NCI-H1092 (cell line): ENCODE data around the gene AP1G1.
"Not testable (repeated sequence)": the region's sequence is repeated elsewhere in the genome, so short reads cannot be mapped to it uniquely, and the experiment has no call there.

Experiments
- DNase-seq: peaks from one replicate; lab custom pipeline; 2025; lab: John Stamatoyannopoulos, UW

The AP1G1 gene

GRCh38 chr16:71808593-71809459 lies at the start of gene AP1G1:
AP1G1 (minus strand) TSS chr16:71808834; CDS start chr16:71789479, 19,355 bp downstream.
- DNase-seq: peak; percentile 94

- no peak for DNase-seq
Measured at GRCh38 chr16:71855937-71856662, 47.5 kb upstream of the AP1G1 start.

GRCh38 chr16:71854369-71854948 lies 45.8 kb upstream of the AP1G1 start:
- no peak for DNase-seq

DNA sequence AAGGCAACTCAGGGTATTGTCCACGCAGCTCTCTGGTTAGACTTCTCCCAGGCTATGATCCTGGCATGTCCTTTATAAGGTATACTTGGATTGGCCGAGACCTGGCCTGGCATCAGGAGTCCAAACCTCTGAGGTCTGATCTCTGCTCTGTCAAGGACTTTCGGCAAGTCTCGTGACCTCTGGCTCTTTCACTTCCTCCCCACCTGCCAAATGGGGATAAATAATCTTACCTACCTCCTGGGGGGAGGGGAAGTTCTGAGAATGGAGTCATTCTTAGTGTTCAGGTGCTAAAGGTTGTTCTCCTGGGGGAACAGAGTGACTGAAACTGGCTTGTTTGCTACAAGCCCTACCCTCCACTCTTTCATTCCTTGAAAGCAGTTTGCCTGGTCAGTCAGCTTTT lies 44.8 kb upstream of the AP1G1 start:
- no peak for DNase-seq

- DNase-seq: no peak
Measured at GRCh38 chr16:71852561-71852960, 43.9 kb upstream of the AP1G1 start.

- no peak for DNase-seq
Measured at GRCh38 chr16:71852158-71852557, 43.5 kb upstream of the AP1G1 start.

GRCh38 chr16:71851746-71852145 lies 43.1 kb upstream of the AP1G1 start:
- no peak for DNase-seq

DNA sequence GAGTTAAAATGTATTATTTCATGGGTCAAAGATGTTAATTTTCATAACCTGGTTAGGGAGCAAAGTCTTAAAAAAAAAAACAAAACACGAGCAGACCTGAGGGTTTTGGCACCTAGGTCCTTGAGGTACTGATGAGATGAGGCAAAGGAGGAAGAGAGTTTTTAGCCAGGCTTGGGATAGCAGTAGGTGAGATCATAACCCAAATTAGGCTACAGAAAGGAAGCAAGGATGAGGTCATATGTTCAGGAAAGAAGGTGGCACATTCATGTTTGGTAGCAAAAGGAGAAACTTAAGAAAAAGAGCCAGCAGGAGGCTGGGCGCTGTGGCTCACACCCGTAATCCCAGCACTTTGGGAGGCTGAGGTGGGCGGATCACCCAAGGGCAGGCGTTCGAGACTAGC lies 40.0 kb upstream of the AP1G1 start:
- DNase-seq: no peak

DNA sequence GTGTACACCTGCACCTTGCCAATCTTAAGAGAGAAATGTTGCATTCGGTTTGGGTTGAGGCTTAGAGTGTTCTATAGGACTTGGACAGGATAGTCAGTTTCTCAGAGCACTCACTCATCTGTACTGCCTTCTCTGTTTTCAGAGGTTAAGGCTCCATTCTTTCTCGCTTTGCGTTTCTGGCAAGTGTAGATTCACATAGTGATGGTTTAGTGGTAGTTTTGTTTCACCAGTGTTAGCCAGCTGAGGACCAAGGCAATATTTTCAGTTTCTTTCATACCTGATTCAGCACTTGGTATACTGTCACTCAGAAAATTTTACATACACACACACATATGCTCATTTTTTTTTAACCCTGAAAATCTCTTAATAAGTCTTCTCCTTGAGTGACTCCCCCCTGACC lies 38.5 kb upstream of the AP1G1 start:
- DNase-seq: no peak

GRCh38 chr16:71846431-71846830 lies 37.8 kb upstream of the AP1G1 start:
- DNase-seq: no peak

DNA sequence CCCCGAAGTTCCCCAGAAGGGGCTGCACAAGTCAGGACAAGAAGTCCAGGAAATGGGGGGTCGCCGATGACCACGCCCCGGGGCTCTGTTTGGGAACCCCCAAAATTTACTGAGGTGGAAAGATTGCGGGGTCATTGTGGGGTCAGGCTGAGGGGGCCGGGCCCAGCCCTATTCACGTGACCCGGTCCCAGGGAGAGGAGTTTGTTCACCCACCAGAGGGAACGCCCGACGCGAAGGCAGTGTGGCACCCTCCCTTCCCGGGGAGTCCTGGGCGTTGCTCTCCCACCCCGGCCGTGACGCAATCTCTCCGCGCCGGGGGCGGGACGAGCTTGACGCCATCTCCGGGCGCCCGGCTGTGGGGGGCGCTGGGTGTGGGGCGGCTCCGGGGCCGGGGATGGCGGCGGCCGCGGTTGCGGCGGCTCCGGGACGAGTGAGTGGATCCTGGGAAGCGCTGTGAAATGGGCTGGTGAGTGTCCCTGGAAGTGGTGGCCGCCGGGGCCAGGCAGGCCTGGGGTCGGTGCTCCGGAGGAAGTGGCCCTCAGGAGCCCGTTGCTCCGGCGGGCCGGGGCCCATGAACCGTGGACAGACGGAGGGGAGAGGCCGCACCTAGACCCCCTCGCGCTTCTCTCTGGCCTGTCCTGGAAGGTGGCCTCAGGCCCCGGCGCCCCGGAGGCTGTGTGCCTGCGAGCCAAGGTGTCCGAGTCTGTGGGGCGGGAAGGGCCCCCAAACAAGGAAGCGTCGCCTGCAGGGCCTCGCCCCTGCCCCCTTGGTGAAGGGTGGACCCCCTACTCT lies 37.2 kb upstream of the AP1G1 start, which contains the start of gene ATXN1L:
TSS of gene ATXN1L (plus strand) at position 338 of the 792 bp plus-strand sequence. CDS start 3,765 bp downstream, outside the sequence.
- DNase-seq: peak; percentile 87

DNA sequence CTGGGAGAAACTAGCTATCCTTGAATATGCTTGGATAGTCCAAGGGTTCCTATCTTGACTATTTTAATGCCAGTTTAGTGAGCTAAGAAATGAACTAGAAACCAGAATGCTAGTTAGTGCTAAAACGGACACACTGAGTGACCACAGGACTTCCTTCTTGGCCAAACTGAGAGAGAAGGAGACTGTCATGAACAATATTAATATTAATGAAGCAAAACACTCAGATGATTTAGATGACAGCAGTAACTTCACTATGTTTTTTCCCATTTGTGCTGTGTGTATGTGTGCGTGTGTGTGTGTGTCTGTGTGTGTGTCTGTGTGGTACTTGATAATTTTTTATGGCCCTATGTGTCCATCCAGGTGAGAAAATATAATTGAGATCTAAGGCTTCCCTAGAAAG lies 34.9 kb upstream of the AP1G1 start:
- DNase-seq: no peak

DNA sequence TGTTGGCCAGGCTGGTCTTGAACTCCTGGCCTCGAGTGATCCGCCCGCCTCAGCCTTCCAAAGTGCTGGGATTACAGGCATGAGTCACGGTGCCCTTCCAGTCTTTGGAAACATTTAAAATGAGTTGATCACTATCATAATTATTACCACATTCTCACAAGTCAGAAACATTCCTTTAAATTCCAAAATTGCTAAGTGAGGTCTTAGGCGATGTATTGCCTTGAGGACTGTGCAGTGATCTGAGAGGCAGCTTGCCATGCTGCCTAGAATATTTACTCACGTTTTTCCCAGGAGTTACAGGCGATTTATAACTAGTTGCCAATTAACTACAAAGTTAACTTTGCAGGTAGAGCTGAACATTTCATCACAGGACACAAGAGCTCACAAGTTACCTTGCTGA lies 31.4 kb upstream of the AP1G1 start:
- DNase-seq: no peak

DNA sequence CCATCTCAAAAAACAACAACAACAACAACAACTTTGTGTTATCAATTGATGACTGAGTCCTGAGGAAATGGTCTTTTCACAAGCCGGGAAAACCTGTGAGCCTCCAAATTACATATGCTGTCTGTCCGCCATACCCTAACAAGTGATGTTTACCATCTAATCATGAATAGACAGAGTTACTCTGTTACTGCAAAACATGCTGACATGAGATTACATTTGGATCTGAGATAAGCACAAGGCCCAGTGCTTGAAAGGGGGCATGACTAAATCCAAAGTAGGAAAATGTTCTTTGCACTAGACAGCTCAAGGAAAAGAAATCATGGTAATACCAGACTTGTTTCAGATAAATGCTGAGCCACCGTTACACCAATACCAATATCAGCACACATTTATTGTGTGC lies 28.5 kb upstream of the AP1G1 start:
- DNase-seq: no peak

- no peak for DNase-seq
Measured at GRCh38 chr16:71834291-71834690, 25.7 kb upstream of the AP1G1 start.

- DNase-seq: not testable (repeated sequence)
Measured at GRCh38 chr16:71832112-71832511, 23.5 kb upstream of the AP1G1 start.

DNA sequence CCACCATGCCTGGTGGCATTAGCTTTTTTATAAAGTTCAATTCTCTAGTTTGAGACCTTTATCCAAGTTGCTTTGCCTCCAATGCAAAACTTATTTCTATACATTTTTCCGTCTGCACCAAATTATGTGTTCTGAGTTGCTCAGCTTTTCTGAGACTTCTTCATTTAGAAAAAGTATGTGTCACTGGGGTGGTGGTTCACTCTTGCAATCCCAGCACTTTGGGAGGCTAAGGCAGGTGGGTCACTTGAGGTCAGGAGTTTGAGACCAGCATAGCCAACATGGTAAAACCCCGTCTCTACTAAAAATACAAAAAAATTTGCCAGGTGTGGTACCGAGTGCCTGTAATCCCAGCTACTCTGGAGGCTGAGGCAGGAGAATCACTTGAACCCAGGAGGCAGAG lies 23.1 kb upstream of the AP1G1 start:
- DNase-seq: not testable (repeated sequence)

- DNase-seq: no peak
Measured at GRCh38 chr16:71830359-71830758, 21.7 kb upstream of the AP1G1 start.

- DNase-seq: no peak
Measured at GRCh38 chr16:71826533-71827017, 17.9 kb upstream of the AP1G1 start.

DNA sequence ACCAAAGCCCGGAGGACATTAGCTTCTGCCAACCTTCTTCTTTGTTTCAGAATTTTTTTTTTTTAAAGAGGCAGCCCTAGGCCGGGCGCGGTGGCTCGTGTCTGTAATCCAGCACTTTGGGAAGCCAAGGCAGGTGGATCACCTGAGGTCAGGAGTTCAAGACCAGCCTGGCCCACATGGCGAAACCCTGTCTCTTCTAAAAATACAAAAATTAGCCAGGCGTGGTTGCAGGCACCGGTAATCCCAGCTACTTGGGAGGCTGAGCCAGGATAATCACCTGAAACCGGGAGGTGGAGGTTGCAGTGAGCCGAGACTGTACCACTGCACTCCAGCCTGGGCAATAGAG lies 8.5 kb upstream of the AP1G1 start:
- DNase-seq: not testable (repeated sequence)

- DNase-seq: no peak
Measured at GRCh38 chr16:71811261-71811803, 2.7 kb upstream of the AP1G1 start.

DNA sequence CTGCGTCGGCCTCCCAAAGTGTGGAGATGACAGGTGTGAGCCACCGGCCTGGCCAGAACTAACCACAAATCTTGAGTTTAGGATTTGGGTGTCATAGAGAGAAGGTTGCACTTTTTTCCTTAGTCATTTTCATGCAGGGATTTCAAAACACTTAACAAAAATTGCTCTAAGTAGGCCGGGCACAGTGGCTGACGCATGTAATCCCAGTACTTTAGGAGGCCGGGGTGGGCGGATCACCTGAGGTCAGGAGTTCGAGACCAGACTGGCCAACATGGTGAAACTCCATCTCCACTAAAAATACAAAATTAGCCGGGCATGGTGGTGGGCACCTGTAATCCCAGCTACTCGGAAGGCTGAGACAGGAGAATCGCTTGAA lies 1.5 kb upstream of the AP1G1 start:
- not testable (repeated sequence) for DNase-seq
